Neutrophil (primary cell): ENCODE results near the gene DCC.

Experiments
- H3K27ac ChIP-seq: fragments of 200-600 bp; sonication (generic); 2 replicates; pipeline ENCODE4 v1.5.1; 2016; ENCODE audit warnings: mild to moderate bottlenecking, moderate library complexity
- H3K27me3 ChIP-seq: fragments of 200-600 bp; sonication (generic); 2 replicates; pipeline ENCODE4 v1.6.0; 2016; ENCODE audit warnings: mild to moderate bottlenecking
- H3K36me3 ChIP-seq: fragments of 200-600 bp; sonication (generic); 2 replicates; pipeline ENCODE4 v1.5.1; 2017
- H3K4me1 ChIP-seq, 2 experiments: fragments of 200-600 bp in 1 of 2; sonication (generic) in 1 of 2; 1 replicate in 1 of 2; 2 replicates in 1 of 2; pipeline versions ENCODE4 v1.5.1 to v1.6.1; 2013 to 2016; ENCODE audit warnings: low read depth in 1 of 2, low read length in 1 of 2, mild to moderate bottlenecking in 1 of 2, moderate library complexity in 1 of 2; ENCODE audit not compliant: control insufficient read depth in 1 of 2, insufficient read depth in 1 of 2
- H3K4me3 ChIP-seq, 2 experiments: fragments of 200-600 bp in 1 of 2; sonication (generic) in 1 of 2; 1 replicate in 1 of 2; 2 replicates in 1 of 2; pipeline ENCODE4 v1.5.1; 2013 to 2016; ENCODE audit warnings: low read depth in 1 of 2, low read length in 1 of 2, mild to moderate bottlenecking in 1 of 2, moderate library complexity in 1 of 2
- H3K9me3 ChIP-seq: fragments of 200-600 bp; sonication (generic); 2 replicates; pipeline ENCODE4 v1.5.1; 2016
- TF ChIP-seq, protein P1 (sequence below): fragments of 200-600 bp; sonication (generic); IDR thresholded peaks from 2 replicates; pipeline ENCODE4 v1.5.1; 2016; ENCODE audit warnings: antibody characterized with exemption

DCC gene

DNA sequence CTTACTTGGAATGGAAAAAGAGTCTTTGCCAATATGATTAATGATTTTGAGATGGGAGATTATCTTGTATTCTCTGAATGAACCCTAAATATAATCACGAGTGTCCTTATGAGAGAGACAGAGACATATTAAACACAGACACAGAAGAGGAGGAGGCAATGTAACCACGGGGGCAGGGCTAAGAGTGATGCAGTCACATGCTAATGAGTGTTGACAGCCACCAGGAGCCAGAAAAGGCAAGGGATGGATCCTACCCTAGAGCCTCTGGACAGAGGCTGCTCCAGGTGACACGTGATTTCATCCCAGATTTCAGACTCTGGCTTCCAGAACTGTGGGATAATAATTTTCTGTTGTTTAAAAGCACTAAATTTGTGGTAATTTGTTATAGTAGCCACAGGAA lies 1204.9 kb downstream of the DCC start:
- no peaks in the 10 kb centered on the region for H3K9me3 ChIP-seq
- no peaks in the 10 kb centered on the region for H3K4me1 ChIP-seq
- TF ChIP-seq, protein P1, sequence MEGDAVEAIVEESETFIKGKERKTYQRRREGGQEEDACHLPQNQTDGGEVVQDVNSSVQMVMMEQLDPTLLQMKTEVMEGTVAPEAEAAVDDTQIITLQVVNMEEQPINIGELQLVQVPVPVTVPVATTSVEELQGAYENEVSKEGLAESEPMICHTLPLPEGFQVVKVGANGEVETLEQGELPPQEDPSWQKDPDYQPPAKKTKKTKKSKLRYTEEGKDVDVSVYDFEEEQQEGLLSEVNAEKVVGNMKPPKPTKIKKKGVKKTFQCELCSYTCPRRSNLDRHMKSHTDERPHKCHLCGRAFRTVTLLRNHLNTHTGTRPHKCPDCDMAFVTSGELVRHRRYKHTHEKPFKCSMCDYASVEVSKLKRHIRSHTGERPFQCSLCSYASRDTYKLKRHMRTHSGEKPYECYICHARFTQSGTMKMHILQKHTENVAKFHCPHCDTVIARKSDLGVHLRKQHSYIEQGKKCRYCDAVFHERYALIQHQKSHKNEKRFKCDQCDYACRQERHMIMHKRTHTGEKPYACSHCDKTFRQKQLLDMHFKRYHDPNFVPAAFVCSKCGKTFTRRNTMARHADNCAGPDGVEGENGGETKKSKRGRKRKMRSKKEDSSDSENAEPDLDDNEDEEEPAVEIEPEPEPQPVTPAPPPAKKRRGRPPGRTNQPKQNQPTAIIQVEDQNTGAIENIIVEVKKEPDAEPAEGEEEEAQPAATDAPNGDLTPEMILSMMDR, result no peak
- H3K36me3 ChIP-seq, result no peaks in the 10 kb centered on the region
- H3K27me3 ChIP-seq, result no peaks in the 10 kb centered on the region
- no peak overlapping the region for H3K4me3 ChIP-seq
- no peak overlapping the region for H3K27ac ChIP-seq

GRCh38 chr18:53551868-53552426 lies 1212.0 kb downstream of the DCC start:
- no peaks in the 10 kb centered on the region for H3K36me3 ChIP-seq
- H3K9me3 ChIP-seq, result no peaks in the 10 kb centered on the region
- H3K27ac ChIP-seq, result no peak overlapping the region
- TF ChIP-seq, protein P1, result no peak
- no peaks in the 10 kb centered on the region for H3K27me3 ChIP-seq
- no peak overlapping the region for H3K4me3 ChIP-seq
- no peaks in the 10 kb centered on the region for H3K4me1 ChIP-seq

DNA sequence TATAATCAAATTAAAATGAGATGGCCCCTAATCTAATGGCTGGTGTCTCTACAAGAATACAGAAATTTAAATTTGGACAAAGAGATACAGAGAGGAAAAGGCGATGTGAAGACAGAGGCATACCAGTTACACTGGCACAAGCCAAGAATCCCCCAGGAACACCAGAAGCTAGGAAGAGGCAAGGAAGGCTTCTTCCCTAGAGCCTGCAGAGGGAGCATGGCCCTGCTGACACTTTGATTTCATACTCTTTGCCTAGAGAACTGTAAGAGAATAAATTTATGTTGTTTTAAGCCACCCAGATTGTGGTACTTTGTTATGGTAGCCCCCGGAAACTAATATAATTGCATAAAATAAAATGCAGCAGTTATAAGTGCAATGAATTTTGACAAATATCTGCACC lies 1213.0 kb downstream of the DCC start:
- no peaks in the 10 kb centered on the region for H3K36me3 ChIP-seq
- no peak overlapping the region for H3K27ac ChIP-seq
- H3K4me3 ChIP-seq, result no peak overlapping the region
- no peaks in the 10 kb centered on the region for H3K4me1 ChIP-seq
- H3K9me3 ChIP-seq, result no peaks in the 10 kb centered on the region
- TF ChIP-seq, protein P1, result no peak
- H3K27me3 ChIP-seq, result no peaks in the 10 kb centered on the region

DNA sequence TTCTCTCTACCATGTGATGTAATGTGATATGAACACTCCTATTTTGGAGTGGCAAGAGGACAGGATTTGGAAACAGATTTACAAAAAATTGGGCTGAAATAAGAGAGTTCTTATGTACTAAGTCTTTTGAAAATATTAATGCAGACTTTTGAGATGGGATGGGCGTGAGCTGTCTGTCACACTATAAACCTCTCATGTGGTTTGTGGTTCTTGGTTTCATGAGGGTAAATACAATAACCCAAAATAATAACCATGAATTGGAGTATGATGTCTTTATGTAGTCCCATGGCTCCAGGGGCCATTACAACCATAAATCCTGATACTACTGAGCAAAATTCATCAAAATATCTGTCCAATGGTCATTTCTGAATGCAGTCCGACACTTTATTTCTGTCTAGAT lies 1216.5 kb downstream of the DCC start:
- no peaks in the 10 kb centered on the region for H3K4me1 ChIP-seq
- H3K27ac ChIP-seq, result no peak overlapping the region
- H3K36me3 ChIP-seq, result no peaks in the 10 kb centered on the region
- TF ChIP-seq, protein P1, result no peak
- H3K27me3 ChIP-seq, result no peaks in the 10 kb centered on the region
- no peaks in the 10 kb centered on the region for H3K9me3 ChIP-seq
- H3K4me3 ChIP-seq, result no peak overlapping the region

GRCh38 chr18:53560546-53560945 lies 1220.5 kb downstream of the DCC start:
- H3K27me3 ChIP-seq, result no peaks in the 10 kb centered on the region
- TF ChIP-seq, protein P1, result no peak
- H3K4me3 ChIP-seq, result no peak overlapping the region
- no peaks in the 10 kb centered on the region for H3K4me1 ChIP-seq
- H3K27ac ChIP-seq, result no peak overlapping the region
- no peaks in the 10 kb centered on the region for H3K9me3 ChIP-seq
- H3K36me3 ChIP-seq, result no peaks in the 10 kb centered on the region

DNA sequence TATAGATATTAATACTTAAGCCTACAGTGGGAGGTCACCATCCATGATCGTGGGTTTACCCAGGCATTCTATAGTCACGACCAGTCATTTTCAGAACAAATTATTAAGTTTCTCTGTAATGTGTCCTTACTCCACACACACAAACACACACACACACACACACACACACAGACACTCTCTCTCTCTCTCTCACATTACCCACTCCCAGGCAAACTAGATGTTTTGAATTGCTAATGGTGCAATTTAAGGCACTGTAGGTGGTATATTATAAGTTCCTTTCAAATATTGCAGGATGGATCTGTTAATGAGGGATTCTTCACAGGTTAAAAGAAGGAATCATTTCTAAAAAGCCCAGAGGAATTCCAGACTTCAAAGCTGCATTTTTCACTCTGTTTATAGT lies 1226.6 kb downstream of the DCC start:
- H3K9me3 ChIP-seq, result no peaks in the 10 kb centered on the region
- H3K27ac ChIP-seq, result no peak overlapping the region
- TF ChIP-seq, protein P1, result no peak
- no peaks in the 10 kb centered on the region for H3K36me3 ChIP-seq
- H3K4me3 ChIP-seq, result no peak overlapping the region
- H3K4me1 ChIP-seq, result no peaks in the 10 kb centered on the region
- H3K27me3 ChIP-seq, result no peaks in the 10 kb centered on the region
